Testis (tissue), 2 donors: ENCODE measurements around the gene POLR2J.

ENCODE experiments used
- CTCF ChIP-seq, 3 experiments: fragments of 450-650 bp in 2 of 3; fragments of 200-600 bp in 1 of 3; sonication (generic) in 1 of 3; IDR thresholded peaks; one replicate each; pipeline ENCODE4 v1.5.1; 2016 to 2019; ENCODE audit warnings: antibody characterized with exemption in 3 of 3, mild to moderate bottlenecking in 2 of 3, moderate library complexity in 1 of 3
- POLR2A ChIP-seq: fragments of 450-650 bp; IDR thresholded peaks from one replicate; pipeline ENCODE4 v1.6.1; 2017; ENCODE audit warnings: antibody characterized with exemption, mild to moderate bottlenecking, moderate library complexity

DNA sequence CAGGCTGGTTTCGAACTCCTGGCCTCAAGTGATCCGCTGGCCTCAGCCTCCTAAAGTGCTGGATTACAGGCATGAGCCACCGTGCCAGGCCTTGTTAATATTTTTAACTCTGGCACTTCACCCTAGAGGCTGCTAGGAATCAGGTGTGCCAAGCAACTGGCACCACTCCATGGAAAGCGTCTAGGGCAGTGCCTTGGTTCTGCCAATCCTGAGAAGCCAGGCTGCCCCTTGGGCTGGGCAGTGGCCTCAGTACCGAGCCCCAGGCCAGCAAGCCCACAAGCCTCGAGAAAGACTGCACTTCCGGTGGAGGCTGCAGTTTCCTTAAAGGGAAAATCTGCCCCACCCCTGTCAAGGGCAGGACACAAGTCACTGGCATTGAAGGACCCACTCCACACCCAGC is 25.4 kb downstream of the POLR2J start:
- no peak for TF ChIP-seq CTCF (IDR thresholded peaks at IDR 0.05)
- TF ChIP-seq POLR2A = no peak
